ENCODE results near the gene MED16.

The MED16 gene

DNA sequence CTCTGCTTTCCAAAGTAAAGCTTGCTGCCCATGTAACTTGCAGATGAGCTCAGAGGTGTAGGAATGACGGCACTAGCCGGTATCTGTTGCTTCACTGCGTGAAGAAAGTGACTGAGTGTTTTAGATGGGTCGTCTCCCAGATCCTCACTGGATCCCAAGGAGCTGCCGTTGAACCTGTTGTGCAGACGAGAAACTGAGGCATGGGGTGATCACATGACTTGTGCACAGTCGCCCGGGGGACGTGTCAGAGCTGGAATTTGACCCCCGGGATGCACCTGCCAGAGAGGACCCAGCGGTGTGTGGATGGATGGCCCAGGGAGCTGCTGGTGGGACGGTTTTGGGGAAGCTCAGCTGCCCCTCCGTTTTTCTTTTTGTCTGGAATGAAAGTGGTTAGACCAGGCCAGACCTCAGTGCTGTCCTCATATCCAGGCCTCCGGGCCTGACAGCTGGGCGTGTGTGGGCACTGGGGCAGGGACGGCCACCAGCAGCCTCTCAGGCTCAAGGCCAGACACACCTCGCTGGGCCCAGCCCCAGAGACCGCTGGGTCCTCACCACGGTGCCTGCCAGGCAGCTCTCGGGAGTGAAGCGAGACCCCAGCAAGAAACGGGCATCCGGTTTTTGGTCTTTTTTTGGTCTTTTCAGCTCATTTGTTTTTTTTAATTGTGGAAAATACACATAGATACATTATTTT, 45.4 kb upstream of the MED16 start:
- TF ChIP-seq, protein P1, sequence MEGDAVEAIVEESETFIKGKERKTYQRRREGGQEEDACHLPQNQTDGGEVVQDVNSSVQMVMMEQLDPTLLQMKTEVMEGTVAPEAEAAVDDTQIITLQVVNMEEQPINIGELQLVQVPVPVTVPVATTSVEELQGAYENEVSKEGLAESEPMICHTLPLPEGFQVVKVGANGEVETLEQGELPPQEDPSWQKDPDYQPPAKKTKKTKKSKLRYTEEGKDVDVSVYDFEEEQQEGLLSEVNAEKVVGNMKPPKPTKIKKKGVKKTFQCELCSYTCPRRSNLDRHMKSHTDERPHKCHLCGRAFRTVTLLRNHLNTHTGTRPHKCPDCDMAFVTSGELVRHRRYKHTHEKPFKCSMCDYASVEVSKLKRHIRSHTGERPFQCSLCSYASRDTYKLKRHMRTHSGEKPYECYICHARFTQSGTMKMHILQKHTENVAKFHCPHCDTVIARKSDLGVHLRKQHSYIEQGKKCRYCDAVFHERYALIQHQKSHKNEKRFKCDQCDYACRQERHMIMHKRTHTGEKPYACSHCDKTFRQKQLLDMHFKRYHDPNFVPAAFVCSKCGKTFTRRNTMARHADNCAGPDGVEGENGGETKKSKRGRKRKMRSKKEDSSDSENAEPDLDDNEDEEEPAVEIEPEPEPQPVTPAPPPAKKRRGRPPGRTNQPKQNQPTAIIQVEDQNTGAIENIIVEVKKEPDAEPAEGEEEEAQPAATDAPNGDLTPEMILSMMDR (IDR thresholded peaks at IDR 0.05; ENCODE audit: low read depth, low read length, missing control alignments), result no peak
- no peak overlapping the region for H3K4me3 ChIP-seq (replicated peaks; ENCODE audit: low read depth, low read length)
- no peak for DNase-seq (ENCODE audit: extremely low read depth, low read depth)

DNA sequence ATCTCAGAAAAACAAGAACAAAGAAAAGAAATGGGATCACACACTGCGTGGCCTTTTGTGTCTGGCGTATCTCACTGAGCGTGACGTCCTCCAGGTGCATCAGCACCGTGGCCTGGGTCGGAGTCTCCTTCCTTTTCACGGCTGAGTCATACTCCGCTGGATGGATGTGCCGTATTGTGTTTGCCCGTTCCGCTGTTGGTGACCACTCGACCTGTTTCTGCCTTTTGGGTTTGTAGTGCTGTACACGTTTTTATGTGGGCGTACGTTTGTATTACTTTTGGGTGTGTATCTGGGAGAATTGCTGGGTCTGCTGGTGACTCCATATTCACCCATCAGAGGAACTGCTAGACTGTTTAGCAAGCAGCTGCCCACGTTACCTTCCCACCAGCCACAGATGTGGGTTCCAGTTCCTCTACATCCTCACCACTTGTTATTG, 44.3 kb upstream of the MED16 start:
- TF ChIP-seq, protein P1 (IDR thresholded peaks at IDR 0.05; ENCODE audit: low read depth, low read length, missing control alignments), result no peak
- DNase-seq (ENCODE audit: extremely low read depth, low read depth), result no peak
- no peak overlapping the region for H3K4me3 ChIP-seq (replicated peaks; ENCODE audit: low read depth, low read length)

DNA sequence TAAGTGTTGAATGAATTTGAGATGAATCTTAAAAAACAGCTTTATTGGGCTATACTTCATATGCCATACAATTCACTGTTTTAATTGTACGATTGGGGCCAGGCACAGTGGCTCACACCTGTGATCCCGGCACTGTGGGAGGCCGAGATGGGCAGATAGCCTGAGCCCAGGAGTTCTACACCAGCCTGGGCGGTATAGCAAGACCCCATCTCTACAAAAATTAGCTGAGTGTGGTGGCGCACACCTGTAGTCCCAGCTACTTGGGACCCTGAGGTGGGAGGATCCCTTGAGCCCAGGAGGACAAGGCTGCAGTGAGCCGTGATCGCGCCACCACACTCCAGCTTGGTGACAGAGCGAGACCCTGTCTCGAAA, 43.2 kb upstream of the MED16 start:
- H3K4me3 ChIP-seq (replicated peaks; ENCODE audit: low read depth, low read length), result no peak overlapping the region
- no peak for DNase-seq (ENCODE audit: extremely low read depth, low read depth)
- TF ChIP-seq, protein P1 (IDR thresholded peaks at IDR 0.05; ENCODE audit: low read depth, low read length, missing control alignments), result no peak

DNA sequence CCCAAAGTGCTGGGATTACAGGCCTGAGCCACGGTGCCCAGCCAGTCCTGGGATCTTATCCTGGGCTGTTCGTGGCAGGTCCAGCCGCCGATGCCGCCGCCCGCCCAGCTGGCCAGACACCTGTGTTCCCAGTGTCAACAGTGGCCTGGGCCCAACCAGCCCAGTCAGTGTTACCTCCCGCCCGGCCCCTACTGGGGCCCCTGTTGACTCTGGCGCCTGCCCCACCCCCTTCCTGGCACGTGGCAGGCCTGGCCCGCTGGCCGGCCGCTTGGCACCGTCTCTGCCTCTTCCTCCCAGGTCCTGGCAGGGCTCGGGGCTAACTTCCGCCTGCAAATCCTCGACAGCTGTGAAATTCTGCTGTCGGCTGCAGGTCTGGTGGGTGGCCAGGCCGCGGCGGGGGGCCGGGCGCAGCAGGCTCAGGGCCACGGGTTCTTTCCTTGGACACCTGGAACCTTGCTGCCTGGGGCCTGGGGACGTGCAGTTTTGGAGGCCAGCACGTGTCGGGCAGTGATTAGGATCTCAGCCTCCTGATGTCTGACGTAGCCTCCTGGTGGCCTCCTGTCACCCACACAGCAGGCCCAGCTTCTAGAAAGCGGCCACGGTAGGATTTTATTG, 42.0 kb upstream of the MED16 start:
- peak; percentile 39 for DNase-seq (ENCODE audit: extremely low read depth, low read depth)
- TF ChIP-seq, protein P1 (IDR thresholded peaks at IDR 0.05; ENCODE audit: low read depth, low read length, missing control alignments), result no peak
- no peak overlapping the region for H3K4me3 ChIP-seq (replicated peaks; ENCODE audit: low read depth, low read length)

DNA sequence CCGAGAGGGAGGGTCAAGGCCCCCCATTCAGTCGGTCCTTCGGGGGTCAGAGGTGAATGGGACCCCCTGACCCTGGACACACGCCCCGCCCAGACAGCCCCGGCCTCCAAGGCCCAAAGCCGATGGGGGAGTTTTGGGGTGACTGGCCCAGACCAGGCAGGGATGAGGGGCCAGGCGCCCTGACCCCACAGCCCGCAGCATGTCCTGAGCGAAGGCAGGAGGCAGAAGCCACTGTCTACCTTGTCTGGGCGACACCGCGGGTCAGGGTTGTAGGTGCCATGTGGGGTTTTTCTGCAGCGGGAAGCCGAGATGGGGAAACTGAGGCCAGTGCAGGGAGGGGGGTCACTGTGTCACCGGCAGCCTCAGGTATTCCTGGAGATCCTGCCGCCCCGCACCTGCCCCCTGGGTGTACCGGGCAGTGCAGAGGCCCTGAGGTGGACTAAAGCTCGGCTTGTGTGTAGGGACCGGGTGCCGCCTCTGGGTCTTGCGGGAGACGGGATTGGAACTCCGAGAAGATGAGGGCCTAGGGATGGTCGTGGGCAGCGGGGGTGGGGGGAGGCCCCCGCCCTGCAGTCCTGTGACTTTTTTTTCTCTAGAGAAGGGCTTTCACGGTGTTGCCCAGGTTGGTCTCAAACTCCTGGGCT, 41.3 kb upstream of the MED16 start:
- no peak for DNase-seq (ENCODE audit: extremely low read depth, low read depth)
- H3K4me3 ChIP-seq (replicated peaks; ENCODE audit: low read depth, low read length), result peak overlapping the region; percentile 38
- TF ChIP-seq, protein P1 (IDR thresholded peaks at IDR 0.05; ENCODE audit: low read depth, low read length, missing control alignments), result no peak

DNA sequence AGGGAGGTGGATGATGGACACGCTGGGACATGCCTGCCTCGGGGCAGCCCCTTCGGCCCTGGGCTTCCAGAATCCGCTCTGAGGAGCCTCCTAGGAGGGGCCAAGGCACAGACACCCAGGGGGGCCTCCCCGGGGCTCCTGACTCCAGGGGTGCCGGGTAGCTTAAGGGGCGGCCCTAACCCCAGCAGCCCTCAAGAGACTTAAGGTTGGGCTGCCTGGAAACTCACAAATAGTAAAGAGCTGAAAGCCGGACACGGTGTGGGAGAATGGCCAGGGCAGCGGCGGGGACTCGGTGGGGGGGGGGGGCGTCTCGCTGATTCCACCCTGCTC, 40.5 kb upstream of the MED16 start:
- H3K4me3 ChIP-seq (replicated peaks; ENCODE audit: low read depth, low read length), result peak overlapping the region; percentile 38
- DNase-seq (ENCODE audit: extremely low read depth, low read depth), result no peak
- TF ChIP-seq, protein P1 (IDR thresholded peaks at IDR 0.05; ENCODE audit: low read depth, low read length, missing control alignments), result no peak
